Activated CD8-positive, alpha-beta memory T cell treated with anti-CD3 and anti-CD28 coated beads for 24 hours (primary cell): ENCODE data around the gene PKD1L1.
"Not testable (repeated sequence)": the region's sequence is repeated elsewhere in the genome, so short reads cannot be mapped to it uniquely, and the experiment has no call there.

ENCODE experiments used
- DNase-seq: peaks from one replicate; pipeline ENCODE4 v3.0.0-alpha.2; 2020

Gene PKD1L1

DNA sequence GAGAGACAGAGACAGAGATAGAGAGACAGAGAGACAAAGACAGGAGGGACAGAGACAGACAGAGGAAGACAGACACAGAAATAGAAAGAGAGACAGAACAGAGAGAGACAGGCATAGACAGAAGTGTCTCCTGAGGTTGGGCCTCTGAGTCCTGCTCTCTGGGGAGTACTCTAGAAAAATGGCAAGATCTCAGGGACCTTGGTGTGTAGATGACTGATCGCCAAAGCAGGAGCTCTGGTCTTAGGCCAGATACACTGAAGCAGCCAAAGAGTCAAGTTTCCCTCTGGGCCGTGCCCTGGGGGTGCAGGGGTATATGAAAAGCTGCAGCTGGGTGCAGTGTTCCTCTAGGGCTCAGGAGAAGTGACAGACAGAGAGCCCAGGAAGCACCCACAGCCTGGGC is 189.7 kb downstream of the PKD1L1 start:
- no peak for DNase-seq

DNA sequence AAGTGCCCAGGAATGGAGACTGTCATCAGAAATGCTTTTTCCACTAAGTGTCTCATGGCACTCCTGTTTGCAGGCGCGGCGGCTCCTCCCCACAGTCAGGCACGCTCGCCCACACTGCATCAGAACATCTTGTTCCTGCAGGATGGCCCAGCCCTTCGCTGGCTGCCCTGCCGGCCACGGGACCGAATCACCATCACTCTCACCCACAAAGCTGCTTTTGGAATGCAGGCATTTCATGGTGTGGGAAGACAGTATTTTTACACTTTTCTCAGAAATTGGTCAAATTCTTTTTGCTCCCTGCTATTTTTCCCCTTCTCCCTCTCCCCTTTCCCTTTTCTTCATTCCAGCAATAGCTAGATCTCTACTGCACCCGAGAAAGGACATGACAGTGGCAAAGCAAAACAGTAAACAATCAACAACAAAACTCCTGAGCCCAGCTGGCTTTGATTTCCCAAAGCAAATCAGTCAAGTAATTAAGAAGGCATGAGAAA is 190.3 kb downstream of the PKD1L1 start:
- DNase-seq = no peak

DNA sequence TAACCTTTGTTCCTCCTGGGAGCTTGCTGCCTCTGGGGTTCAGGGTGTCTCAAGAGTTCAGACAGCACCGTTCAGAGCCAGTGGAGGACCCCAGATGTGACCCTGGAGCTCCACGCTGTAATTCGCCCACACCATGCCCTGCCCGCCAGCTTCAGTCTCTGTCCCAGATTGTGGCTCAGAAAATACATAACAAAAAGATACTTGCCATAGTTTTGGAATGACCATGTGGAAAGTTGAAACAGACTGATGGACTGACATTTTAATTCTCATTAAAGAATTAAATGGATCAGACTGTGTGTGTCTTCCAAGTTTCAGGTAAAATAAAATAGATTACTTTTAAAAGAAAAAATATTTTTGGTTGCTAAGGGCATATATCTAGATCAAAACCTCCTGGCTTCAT is 191.6 kb downstream of the PKD1L1 start:
- no peak for DNase-seq

- no peak for DNase-seq
Measured at GRCh38 chr7:47755248-47755647, 193.0 kb downstream of the PKD1L1 start.

GRCh38 chr7:47751724-47752123 is 196.5 kb downstream of the PKD1L1 start:
- not testable (repeated sequence) for DNase-seq

- no peak for DNase-seq
Measured at GRCh38 chr7:47751043-47751442, 197.2 kb downstream of the PKD1L1 start.

DNA sequence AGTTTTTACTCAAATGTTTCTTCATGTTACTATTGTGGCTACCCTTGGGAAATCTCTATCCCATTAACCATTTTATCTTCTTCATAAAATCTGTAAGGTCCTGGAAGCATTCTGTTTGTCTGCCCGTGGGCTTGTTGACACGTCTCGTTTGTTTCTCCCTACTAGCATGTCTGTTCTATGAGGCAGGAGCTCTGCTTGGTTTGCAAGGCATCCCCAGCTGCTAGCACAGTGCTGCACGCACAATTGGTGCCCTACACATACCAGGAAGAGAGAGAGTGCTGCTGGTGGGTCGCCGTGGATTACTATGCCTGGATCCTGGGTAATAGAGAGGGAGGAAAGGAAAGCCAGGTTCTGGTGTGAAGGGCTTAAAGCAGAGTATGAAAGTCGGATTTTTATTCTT is 200.2 kb downstream of the PKD1L1 start:
- DNase-seq = no peak

DNA sequence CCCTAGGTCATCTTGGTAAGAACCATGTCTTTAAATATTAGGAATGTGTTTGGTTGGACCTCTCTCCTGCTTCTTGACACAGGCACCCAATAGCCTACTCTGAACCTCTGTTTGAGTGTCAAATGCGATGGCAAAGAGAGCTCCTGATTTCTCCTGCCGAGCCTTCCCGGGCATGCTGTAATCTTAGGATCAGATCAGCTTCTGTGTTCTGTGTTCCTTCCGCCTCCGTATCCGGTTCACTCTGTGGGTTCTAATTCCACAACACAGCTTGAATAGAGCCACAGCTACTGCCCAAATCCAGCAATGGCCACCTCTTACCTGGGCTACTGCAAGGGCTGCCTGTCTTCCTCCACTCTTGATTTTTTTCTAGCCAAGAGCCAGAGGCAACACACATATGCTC is 201.1 kb downstream of the PKD1L1 start:
- DNase-seq = no peak

DNA sequence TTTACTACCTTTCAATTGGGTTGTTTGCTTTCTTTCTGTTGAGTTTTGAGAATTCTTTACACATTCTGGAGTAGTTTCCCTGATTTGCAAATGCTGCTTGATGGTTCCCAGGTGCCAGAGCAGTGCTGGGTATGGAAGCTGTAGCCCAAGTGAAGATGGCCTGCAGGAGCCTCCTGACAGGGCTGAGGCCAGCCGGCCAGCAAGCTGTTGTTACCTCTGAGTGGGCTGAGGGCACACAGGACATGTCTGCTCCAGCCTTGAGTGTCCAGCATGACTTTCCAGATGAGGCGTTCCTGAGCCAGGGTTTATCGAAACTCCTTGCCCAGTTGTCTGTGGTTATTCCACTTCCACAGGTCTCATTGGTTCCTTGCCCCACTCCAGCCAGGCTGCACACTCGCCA is 201.8 kb downstream of the PKD1L1 start:
- DNase-seq = no peak

DNA sequence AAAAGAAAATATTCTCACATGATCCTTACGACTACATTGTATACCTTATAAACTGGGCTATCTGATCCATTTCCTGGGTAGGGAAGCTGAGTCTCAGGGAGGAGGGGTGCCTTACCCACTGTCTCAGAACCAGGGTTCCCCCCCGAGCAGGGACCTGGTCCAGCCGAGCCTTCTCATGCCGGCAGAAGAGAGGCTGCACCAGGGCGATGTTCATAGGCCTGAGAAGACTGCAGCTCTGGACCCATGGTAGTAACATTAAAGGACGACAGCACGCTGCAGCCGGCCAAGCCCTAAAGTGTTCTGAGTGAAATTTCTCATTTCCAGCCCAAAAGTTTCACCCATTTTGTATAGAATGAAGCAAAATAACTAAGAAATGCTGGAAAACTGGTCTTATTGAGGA is 203.4 kb downstream of the PKD1L1 start:
- no peak for DNase-seq

DNA sequence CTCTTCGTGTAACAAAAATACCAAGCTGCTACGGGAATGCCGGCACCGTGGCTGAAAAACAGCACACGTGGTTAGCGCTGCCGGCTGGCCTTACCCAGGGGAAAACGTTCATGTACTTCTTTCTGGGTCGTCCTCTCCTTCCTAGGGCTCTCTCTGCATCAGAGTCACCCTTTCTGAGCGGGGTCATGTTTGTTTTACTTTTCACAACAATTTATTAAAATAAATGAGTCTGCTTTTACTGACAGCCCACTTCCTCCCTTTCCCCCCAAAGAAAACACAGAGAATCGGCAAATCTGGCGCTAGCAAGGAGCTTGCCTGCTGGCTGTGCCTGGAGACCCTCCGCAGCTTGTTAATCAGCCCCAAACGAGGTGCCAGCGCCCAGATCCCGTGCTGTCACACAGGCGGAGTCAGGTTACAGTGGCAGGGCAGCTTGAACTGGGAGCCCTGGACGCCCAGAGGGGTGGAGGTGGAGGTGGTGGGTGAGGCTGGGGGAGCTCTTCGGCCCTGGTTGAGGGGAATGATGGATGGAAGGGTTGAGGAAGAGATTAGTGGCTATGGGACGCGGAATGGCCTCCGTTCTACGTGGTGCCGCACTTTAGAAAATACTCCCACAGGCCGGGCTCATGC is 204.2 kb downstream of the PKD1L1 start:
- no peak for DNase-seq

DNA sequence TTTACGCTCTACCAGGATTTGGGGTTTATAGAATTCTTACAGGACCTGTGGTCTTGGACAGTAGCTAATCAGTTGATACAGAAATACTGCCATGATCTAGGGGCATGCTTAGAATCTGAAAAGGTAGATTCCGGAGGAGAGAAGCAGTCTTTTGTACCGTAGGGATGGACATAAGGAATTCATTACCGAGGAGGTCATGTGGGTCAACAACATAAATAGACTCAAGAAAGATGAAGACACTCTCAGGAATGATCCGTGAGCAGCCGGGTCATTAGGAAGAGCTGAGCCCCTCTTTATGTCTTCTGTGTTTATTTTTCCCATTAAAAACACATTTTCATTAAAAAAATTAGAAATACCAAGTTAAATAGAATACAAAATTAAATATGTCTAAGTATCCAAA is 206.3 kb downstream of the PKD1L1 start:
- DNase-seq = no peak

GRCh38 chr7:47739891-47740290 is 208.4 kb downstream of the PKD1L1 start:
- no peak for DNase-seq

DNA sequence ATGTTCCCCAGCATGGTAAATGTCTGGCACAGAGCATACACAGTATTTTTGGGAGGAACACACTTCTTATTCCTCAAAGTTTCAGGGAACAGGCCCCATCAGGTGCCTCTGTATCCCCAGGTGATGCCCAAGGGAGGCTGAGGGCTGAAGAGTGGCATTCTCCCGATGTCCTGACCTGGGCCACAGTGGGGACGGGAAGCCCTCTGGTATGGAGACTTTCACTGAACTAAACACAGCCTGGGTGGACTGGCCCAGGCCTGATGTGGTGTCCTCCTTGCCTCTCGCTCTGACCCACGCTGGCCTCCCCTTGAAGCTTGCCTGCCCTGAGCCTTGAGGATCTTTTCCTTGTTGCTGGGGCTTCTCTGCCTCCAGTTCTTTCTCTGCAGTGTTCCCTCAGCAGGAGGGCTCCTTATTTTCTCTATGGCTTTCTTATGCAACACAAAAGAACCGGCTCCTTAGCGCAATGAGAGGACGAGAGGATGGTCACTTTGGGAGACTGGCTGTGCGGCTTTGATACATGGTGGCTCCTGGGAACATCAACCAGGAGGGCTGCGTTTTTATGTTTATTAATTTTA is 208.9 kb downstream of the PKD1L1 start:
- no peak for DNase-seq

DNA sequence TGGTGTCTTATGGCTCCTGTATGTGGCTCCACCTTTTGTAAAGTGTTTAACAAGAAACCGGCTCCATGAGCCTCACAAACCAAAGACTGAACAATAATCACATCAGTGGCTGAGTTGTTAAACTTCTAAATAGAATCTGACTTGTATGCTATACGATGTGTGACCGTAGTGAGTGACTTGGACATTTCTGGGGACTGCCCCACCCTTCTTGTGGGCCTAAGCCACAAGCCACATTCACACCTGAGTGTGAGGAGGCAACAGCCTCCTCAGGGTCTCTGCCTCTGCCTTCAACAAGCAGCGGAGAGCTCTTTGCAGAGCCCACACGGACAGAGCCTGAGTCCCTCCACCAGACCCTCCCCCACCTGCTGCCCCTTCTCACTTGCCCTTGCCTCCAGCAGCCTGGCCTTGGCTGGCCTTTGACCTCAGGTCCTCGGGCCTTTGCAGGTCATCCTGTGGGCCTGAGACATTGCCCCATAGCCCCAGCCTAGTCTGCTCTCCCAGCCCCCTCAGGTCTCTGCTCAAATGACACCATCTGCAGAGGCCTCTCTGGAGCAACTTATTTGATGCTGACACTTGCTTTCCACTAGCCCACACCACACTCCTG is 209.6 kb downstream of the PKD1L1 start:
- DNase-seq = no peak

GRCh38 chr7:47737601-47738000 is 210.7 kb downstream of the PKD1L1 start:
- DNase-seq = no peak

GRCh38 chr7:47735431-47736345 is 212.6 kb downstream of the PKD1L1 start:
- DNase-seq = no peak

DNA sequence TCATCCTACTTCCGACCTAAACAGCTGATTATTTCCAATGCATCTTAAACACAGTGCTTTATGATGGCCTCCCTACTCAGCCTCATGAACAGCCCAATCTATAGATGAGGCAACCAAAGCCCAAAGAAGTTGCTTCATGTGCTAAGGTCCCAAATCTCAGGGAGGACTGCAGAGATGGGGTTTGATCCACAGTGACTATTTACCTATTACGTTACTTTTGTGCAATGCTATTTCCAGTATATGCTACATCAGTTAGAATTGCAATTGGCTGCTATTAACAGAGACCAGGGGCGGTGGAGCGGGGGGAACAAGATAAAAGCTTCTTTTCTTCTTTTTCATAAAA is 213.3 kb downstream of the PKD1L1 start:
- DNase-seq = no peak

DNA sequence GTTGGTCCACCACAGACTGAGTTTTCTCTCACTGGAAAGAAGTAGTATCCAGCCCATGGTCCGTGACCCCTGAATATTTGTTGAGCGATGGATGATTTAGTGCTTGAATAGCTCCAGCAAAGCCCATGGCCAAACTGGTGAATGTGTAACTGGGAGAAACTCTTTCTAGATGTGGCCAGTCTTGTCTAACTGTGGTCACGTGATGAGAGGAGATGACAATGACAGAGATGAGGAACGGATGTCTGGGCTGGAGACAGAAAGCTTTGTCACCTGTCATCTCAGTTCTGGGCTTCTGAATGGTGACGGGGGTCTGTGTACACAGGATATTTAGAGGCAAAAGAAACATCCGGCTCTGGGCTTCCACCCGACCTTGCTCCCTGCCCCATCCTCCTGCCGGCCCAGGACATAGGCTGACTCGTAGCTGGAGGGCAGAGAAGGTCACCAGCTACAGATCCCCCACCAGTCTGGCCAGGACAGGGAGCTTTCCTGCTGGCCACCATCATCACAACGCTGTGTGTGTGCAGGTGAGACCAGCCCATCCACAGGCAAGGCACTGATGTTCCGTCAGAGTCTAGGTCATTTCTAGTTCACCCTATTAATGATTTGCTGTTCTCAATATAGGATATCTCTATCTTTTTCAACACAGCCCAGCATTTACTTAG is 213.8 kb downstream of the PKD1L1 start:
- DNase-seq = no peak

DNA sequence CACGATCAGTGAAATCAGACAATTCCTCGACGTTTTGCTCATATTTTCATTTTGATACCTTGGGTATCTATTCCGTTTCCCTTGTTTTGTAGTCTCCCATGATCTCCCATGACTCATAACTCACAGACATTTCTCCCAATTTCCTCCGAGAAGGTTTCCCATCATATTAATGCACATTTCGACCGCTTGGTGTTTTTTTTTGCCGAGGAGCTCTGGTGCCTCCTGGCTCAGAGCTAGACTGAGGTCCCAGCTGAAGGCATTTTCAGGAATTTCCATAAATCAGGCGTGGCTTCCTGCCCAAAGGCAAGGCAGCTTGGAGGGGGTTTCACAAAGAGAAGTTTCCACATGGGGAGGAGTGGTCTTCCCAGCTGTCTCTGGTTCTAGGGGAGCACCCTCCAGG is 218.1 kb downstream of the PKD1L1 start:
- no peak for DNase-seq

DNA sequence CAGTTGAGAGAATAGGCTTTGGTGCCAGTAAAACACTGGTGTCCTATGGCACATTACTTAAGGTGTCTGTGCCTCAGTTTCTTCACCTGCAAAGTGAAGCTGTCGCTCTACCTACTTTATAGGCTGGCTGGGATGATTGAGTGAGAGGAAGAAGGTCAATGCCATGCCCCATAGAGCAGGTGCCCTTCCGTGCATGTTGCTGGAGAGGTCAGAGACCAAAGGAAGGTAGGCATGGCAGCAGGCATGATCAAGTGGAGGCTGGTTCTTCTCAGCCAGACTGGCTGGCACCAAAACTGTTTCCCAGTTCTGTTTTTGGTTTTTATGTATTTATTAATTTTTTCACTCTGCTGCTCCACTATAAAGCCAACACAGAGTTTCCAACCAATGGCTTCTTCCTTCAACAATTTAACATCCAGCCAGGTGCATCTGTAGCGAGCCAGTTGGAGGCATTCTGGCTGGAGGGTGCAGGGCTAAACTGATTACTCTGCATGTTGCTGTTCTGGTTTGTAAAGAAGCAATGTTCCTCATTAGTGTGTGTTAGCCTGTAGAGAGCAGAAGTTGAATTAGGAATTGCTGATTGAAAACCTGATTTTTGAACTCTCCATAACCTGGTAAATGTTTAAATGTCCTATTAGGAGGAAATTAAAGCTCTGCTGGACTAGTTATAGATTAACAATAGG is 222.1 kb downstream of the PKD1L1 start:
- DNase-seq = no peak

DNA sequence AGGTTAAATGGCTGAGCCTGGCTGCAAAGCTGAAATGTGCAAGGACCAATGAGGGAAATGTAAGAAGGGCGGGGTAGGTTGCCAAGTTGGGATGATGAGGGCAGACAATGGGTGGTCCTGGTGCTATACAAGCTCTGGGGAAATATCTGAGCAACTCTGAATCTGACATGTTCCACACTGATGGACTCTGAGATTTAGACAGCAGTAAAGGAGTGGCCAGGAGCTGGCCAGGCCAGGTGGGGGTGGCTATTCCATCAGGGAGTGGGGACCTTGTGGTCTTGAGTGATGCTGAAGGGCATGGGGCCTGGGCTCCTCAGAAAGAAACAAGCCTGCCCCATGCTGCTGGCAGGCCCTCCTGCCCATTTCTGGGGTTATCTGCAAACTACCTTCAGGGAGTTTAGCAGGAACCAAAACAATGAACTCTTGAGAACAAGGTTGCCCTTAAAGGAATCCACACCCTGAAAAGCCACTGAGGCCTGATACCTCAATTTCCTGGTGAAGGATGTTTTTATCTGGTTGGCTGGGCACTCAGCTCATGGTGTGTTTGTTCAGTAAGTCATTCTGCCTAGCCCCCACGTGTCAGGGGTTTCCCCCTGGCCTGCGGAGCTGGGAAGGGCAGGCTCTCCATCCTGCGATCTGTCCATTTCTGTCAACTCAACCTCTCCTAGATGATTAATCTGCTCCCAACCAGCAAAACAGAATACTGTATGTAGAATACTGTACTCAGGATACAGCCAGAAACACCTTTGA is 223.1 kb downstream of the PKD1L1 start:
- DNase-seq = no peak
